Activated CD4-positive, alpha-beta memory T cell treated with anti-CD3 and anti-CD28 coated beads, Interleukin-2, amount 10 ng/mL, durations not matched to agents 7 days and 5 days (primary cell): ENCODE results near the gene PXDC1. TPM values are rescaled to one million over a fixed set of nuclear protein-coding genes. Genes with fewer than 3 reads are reported as not detected.
A peak's percentile ranks its signal among the peaks of the same experiment; 100 is the strongest.

Experiments
- CTCF ChIA-PET: fragments of 350-600 bp; sonication (Branson Sonifier 250); formaldehyde crosslinking; loops from one replicate; lab custom pipeline; 2021; ENCODE audit warnings: antibody characterized with exemption, inconsistent platforms; lab: Charles Lee
- POLR2A ChIA-PET: fragments of 350-600 bp; sonication (Branson Sonifier 250); formaldehyde crosslinking; loops from one replicate; lab custom pipeline; 2021; ENCODE audit warnings: antibody characterized with exemption; lab: Charles Lee
- DNase-seq: peaks from one replicate; pipeline ENCODE4 v3.0.0-alpha.2; 2020
- H3K27ac Mint-ChIP-seq: one replicate; pipeline ENCODE4 v1.8.0; 2021; ENCODE audit warnings: mild to moderate bottlenecking, mixed read lengths
- H3K27me3 Mint-ChIP-seq: one replicate; pipeline ENCODE4 v1.8.0; 2021; ENCODE audit warnings: mixed read lengths
- H3K36me3 Mint-ChIP-seq: one replicate; pipeline ENCODE4 v1.8.0; 2021; ENCODE audit warnings: low read depth, mixed read lengths
- H3K4me1 Mint-ChIP-seq: one replicate; pipeline ENCODE4 v1.8.0; 2021; ENCODE audit warnings: mixed read lengths
- H3K4me3 Mint-ChIP-seq: one replicate; pipeline ENCODE4 v1.8.0; 2021; ENCODE audit warnings: mild to moderate bottlenecking, mixed read lengths
- H3K9me3 Mint-ChIP-seq: one replicate; pipeline ENCODE4 v1.8.0; 2021; ENCODE audit warnings: mixed read lengths
- total RNA-seq, 2 experiments: library from RNA; stranded (reverse); gene quantifications; one replicate each; pipeline ENCODE4 v1.2.3, GENCODE V29; 2021

Gene PXDC1
- total RNA-seq, 2 experiments from 2014 or later, result 1.1 to 1.4 TPM

GRCh38 chr6:3746119-3746691 is 5.3 kb downstream of the PXDC1 start:
- H3K9me3 Mint-ChIP-seq, result no peaks in the 10 kb centered on the region
- DNase-seq, result no peak
- no peak overlapping the region for H3K4me3 Mint-ChIP-seq
- H3K36me3 Mint-ChIP-seq, result no peaks in the 10 kb centered on the region
- no peak overlapping the region for H3K27ac Mint-ChIP-seq
- ChIA-PET POLR2A (no interaction called here), CTCF (interaction anchor here (0.6 to 7.5 kb wide), 7 partner anchors 10 to 276 kb away, joined by 3 to 85 read pairs (median 5); partner anchors contain the start of gene FAM50B)
- peaks cover 15% of the 10 kb centered on the region for H3K27me3 Mint-ChIP-seq
- peaks cover 17% of the 10 kb centered on the region for H3K4me1 Mint-ChIP-seq

- no peak overlapping the region for H3K27ac Mint-ChIP-seq
- ChIA-PET CTCF (interaction anchor here (0.6 to 7.5 kb wide), 7 partner anchors 10 to 276 kb away, joined by 3 to 85 read pairs (median 5); partner anchors contain the start of gene FAM50B), POLR2A (no interaction called here)
- DNase-seq, result no peak
- peaks cover 20% of the 10 kb centered on the region for H3K27me3 Mint-ChIP-seq
- no peaks in the 10 kb centered on the region for H3K9me3 Mint-ChIP-seq
- H3K36me3 Mint-ChIP-seq, result no peaks in the 10 kb centered on the region
- H3K4me1 Mint-ChIP-seq, result peaks cover 17% of the 10 kb centered on the region
- H3K4me3 Mint-ChIP-seq, result no peak overlapping the region
Measured at GRCh38 chr6:3745566-3746118, 5.9 kb downstream of the PXDC1 start.

GRCh38 chr6:3744901-3745470 is 6.5 kb downstream of the PXDC1 start:
- CTCF ChIA-PET, result interaction anchor here (1.4 to 7.5 kb wide), 4 partner anchors 13 to 246 kb away, joined by 7 to 85 read pairs (median 16); no protein-coding TSS in a partner anchor

GRCh38 chr6:3744211-3744900 is 7.2 kb downstream of the PXDC1 start:
- no peaks in the 10 kb centered on the region for H3K9me3 Mint-ChIP-seq
- no peak overlapping the region for H3K4me3 Mint-ChIP-seq
- no peak overlapping the region for H3K27ac Mint-ChIP-seq
- peaks cover 17% of the 10 kb centered on the region for H3K4me1 Mint-ChIP-seq
- ChIA-PET POLR2A (interaction anchor here (0.6 kb wide), 1 partner anchor 277 kb away, joined by 3 read pairs; a partner anchor contains a TSS), CTCF (interaction anchor here (1.8 to 7.5 kb wide), 3 partner anchors 159 to 234 kb away, joined by 4 to 85 read pairs (median 25); no protein-coding TSS in a partner anchor)
- DNase-seq, result no peak
- peaks cover 13% of the 10 kb centered on the region for H3K27me3 Mint-ChIP-seq
- H3K36me3 Mint-ChIP-seq, result no peaks in the 10 kb centered on the region

More at GRCh38 chr6:3744901-3745470, 6.5 kb downstream of the PXDC1 start:
- no peaks in the 10 kb centered on the region for H3K36me3 Mint-ChIP-seq
- peaks cover 19% of the 10 kb centered on the region for H3K27me3 Mint-ChIP-seq
- no peak overlapping the region for H3K27ac Mint-ChIP-seq
- no peak overlapping the region for H3K4me3 Mint-ChIP-seq
- POLR2A ChIA-PET, result no interaction called here
- no peaks in the 10 kb centered on the region for H3K9me3 Mint-ChIP-seq
- peaks cover 17% of the 10 kb centered on the region for H3K4me1 Mint-ChIP-seq
- DNase-seq, result no peak

GRCh38 chr6:3743541-3743940 is 8.0 kb downstream of the PXDC1 start:
- ChIA-PET CTCF (interaction anchor here (0.8 to 7.5 kb wide), 11 partner anchors 12 to 586 kb away, joined by 3 to 85 read pairs (median 4); partner anchors contain the start of gene TUBB2A), POLR2A (no interaction called here)
- H3K4me1 Mint-ChIP-seq, result peaks cover 17% of the 10 kb centered on the region
- no peak overlapping the region for H3K4me3 Mint-ChIP-seq
- no peak overlapping the region for H3K27ac Mint-ChIP-seq
- H3K27me3 Mint-ChIP-seq, result peaks cover 9% of the 10 kb centered on the region
- no peaks in the 10 kb centered on the region for H3K36me3 Mint-ChIP-seq
- no peaks in the 10 kb centered on the region for H3K9me3 Mint-ChIP-seq
- DNase-seq, result no peak

- CTCF ChIA-PET, result interaction anchor here (0.8 to 7.5 kb wide), 20 partner anchors 11 to 585 kb away, joined by 3 to 85 read pairs (median 4); partner anchors contain the start of genes FAM50B and TUBB2A
- Mint-ChIP-seq H3K4me3 (peak overlapping the region; percentile 44), H3K36me3 (no peaks in the 10 kb centered on the region), H3K4me1 (peaks cover 17% of the 10 kb centered on the region), H3K27me3 (peaks cover 6% of the 10 kb centered on the region), H3K9me3 (no peaks in the 10 kb centered on the region), H3K27ac (peak overlapping the region; percentile 42)
- POLR2A ChIA-PET, result interaction anchor here (1.0 kb wide), 1 partner anchor 275 kb away, joined by 4 read pairs; no protein-coding TSS in a partner anchor
- peak; percentile 89 for DNase-seq
Measured at GRCh38 chr6:3742426-3743344, 8.8 kb downstream of the PXDC1 start.

- ChIA-PET CTCF (interaction anchor here (0.6 to 7.5 kb wide), 9 partner anchors 9 to 413 kb away, joined by 3 to 85 read pairs (median 5); no protein-coding TSS in a partner anchor), POLR2A (no interaction called here)
- H3K4me1 Mint-ChIP-seq, result peaks cover 17% of the 10 kb centered on the region
- no peak for DNase-seq
- no peak overlapping the region for H3K27ac Mint-ChIP-seq
- H3K36me3 Mint-ChIP-seq, result no peaks in the 10 kb centered on the region
- peaks cover 7% of the 10 kb centered on the region for H3K27me3 Mint-ChIP-seq
- no peaks in the 10 kb centered on the region for H3K9me3 Mint-ChIP-seq
- no peak overlapping the region for H3K4me3 Mint-ChIP-seq
Measured at GRCh38 chr6:3742076-3742425, 9.5 kb downstream of the PXDC1 start.

GRCh38 chr6:3741477-3741871 is 10.0 kb downstream of the PXDC1 start:
- CTCF ChIA-PET, result interaction anchor here (0.6 to 7.5 kb wide), 9 partner anchors 9 to 414 kb away, joined by 3 to 85 read pairs (median 3); no protein-coding TSS in a partner anchor
- Mint-ChIP-seq H3K36me3 (no peaks in the 10 kb centered on the region), H3K27me3 (peaks cover 7% of the 10 kb centered on the region), H3K27ac (no peak overlapping the region), H3K4me1 (peaks cover 18% of the 10 kb centered on the region), H3K4me3 (no peak overlapping the region), H3K9me3 (no peaks in the 10 kb centered on the region)
- no peak for DNase-seq
- POLR2A ChIA-PET, result no interaction called here

- CTCF ChIA-PET, result interaction anchor here (0.9 to 7.5 kb wide), 5 partner anchors 8 to 293 kb away, joined by 3 to 85 read pairs (median 5); no protein-coding TSS in a partner anchor
- POLR2A ChIA-PET, result no interaction called here
Measured at GRCh38 chr6:3740551-3741476, 10.7 kb downstream of the PXDC1 start.

GRCh38 chr6:3739311-3739897 is 12.1 kb downstream of the PXDC1 start:
- no peak overlapping the region for H3K27ac Mint-ChIP-seq
- CTCF ChIA-PET, result interaction anchor here (1.2 to 7.5 kb wide), 2 partner anchors 239 kb away, joined by 3 to 85 read pairs; no protein-coding TSS in a partner anchor
- peaks cover 23% of the 10 kb centered on the region for H3K4me1 Mint-ChIP-seq
- H3K9me3 Mint-ChIP-seq, result peaks cover 3% of the 10 kb centered on the region
- H3K27me3 Mint-ChIP-seq, result peaks cover 9% of the 10 kb centered on the region
- POLR2A ChIA-PET, result no interaction called here
- no peaks in the 10 kb centered on the region for H3K36me3 Mint-ChIP-seq
- H3K4me3 Mint-ChIP-seq, result no peak overlapping the region
- no peak for DNase-seq

More at GRCh38 chr6:3740551-3741476, 10.7 kb downstream of the PXDC1 start:
- Mint-ChIP-seq H3K27ac (no peak overlapping the region), H3K9me3 (no peaks in the 10 kb centered on the region), H3K36me3 (no peaks in the 10 kb centered on the region), H3K4me3 (no peak overlapping the region), H3K4me1 (peaks cover 23% of the 10 kb centered on the region), H3K27me3 (peaks cover 7% of the 10 kb centered on the region)
- no peak for DNase-seq
